Activated CD4-positive, alpha-beta T cell treated with anti-CD3 and anti-CD28 coated beads, Interleukin-2, amount 10 ng/mL, durations not matched to agents 24 days and 14 days (primary cell): ENCODE data around the gene TMCO2. TPM values are rescaled to one million over a fixed set of nuclear protein-coding genes. Genes with fewer than 3 reads are reported as not detected.
"Not testable (repeated sequence)": the region's sequence is repeated elsewhere in the genome, so short reads cannot be mapped to it uniquely, and the experiment has no call there.

Experiments
- DNase-seq: peaks from one replicate; pipeline ENCODE4 v3.0.0; 2022
- H3K27ac Mint-ChIP-seq: one replicate; pipeline ENCODE4 v1.8.0; 2022; ENCODE audit warnings: mild to moderate bottlenecking, mixed read lengths
- H3K27me3 Mint-ChIP-seq: one replicate; pipeline ENCODE4 v1.8.0; 2022; ENCODE audit warnings: mixed read lengths
- H3K36me3 Mint-ChIP-seq: one replicate; pipeline ENCODE4 v1.8.0; 2022; ENCODE audit warnings: low read depth, mild to moderate bottlenecking, mixed read lengths
- H3K4me1 Mint-ChIP-seq: one replicate; pipeline ENCODE4 v1.8.0; 2021; ENCODE audit warnings: mixed read lengths
- H3K4me3 Mint-ChIP-seq: one replicate; pipeline ENCODE4 v1.8.0; 2022; ENCODE audit warnings: mild to moderate bottlenecking, moderate library complexity, mixed read lengths
- H3K9me3 Mint-ChIP-seq: one replicate; pipeline ENCODE4 v1.8.0; 2021; ENCODE audit warnings: mixed read lengths
- intact Hi-C: fragments of 100-400 bp; cut with micrococcal nuclease; formaldehyde crosslinking; loops from one replicate; pipeline ENCODE4 v1.15.1; 2023
- total RNA-seq: library from RNA; stranded (reverse); gene quantifications from 2 replicates; pipeline ENCODE4 v1.2.3, GENCODE V29; 2022

TMCO2 gene
- not detected in 2 replicates for total RNA-seq

GRCh38 chr1:40247655-40248054 lies at the start of gene TMCO2:
TSS of gene TMCO2 (plus strand) at chr1:40247937. CDS start at chr1:40247994, 57 bp downstream.
- no peaks in the 10 kb centered on the region for H3K27me3 Mint-ChIP-seq
- H3K4me1 Mint-ChIP-seq, result peaks cover 21% of the 10 kb centered on the region
- intact Hi-C loops, result no loop called here
- DNase-seq, result no peak
- no peak within 1 kb of the TSS for H3K4me3 Mint-ChIP-seq
- H3K27ac Mint-ChIP-seq, result no peak within 1 kb of the TSS
- no peaks in the 10 kb centered on the region for H3K9me3 Mint-ChIP-seq
- H3K36me3 Mint-ChIP-seq, result no peaks in the 10 kb centered on the region

- no peak for DNase-seq
- Mint-ChIP-seq H3K27ac (no peak overlapping the region), H3K27me3 (no peaks in the 10 kb centered on the region), H3K4me3 (no peak overlapping the region), H3K9me3 (no peaks in the 10 kb centered on the region), H3K36me3 (peaks cover 48% of the 10 kb centered on the region), H3K4me1 (peaks cover 10% of the 10 kb centered on the region)
- intact Hi-C loops, result no loop called here
Measured at GRCh38 chr1:40199126-40199525, 48.6 kb upstream of the TMCO2 start.

GRCh38 chr1:40204856-40205255 lies 42.9 kb upstream of the TMCO2 start:
- Mint-ChIP-seq H3K4me1 (peaks cover 18% of the 10 kb centered on the region), H3K27me3 (no peaks in the 10 kb centered on the region), H3K9me3 (no peaks in the 10 kb centered on the region), H3K36me3 (peaks cover 50% of the 10 kb centered on the region), H3K27ac (no peak overlapping the region), H3K4me3 (no peak overlapping the region)
- intact Hi-C loops, result no loop called here
- DNase-seq, result no peak

GRCh38 chr1:40210511-40211204 lies 37.1 kb upstream of the TMCO2 start:
- Mint-ChIP-seq H3K27me3 (no peaks in the 10 kb centered on the region), H3K27ac (no peak overlapping the region), H3K9me3 (no peaks in the 10 kb centered on the region), H3K4me1 (peaks cover 19% of the 10 kb centered on the region), H3K36me3 (peaks cover 50% of the 10 kb centered on the region), H3K4me3 (no peak overlapping the region)
- no peak for DNase-seq
- intact Hi-C loops, result no loop called here

GRCh38 chr1:40218333-40218732 lies 29.4 kb upstream of the TMCO2 start:
- peaks cover 43% of the 10 kb centered on the region for H3K36me3 Mint-ChIP-seq
- peaks cover 25% of the 10 kb centered on the region for H3K4me1 Mint-ChIP-seq
- H3K27ac Mint-ChIP-seq, result peak overlapping the region; percentile 22
- no peak overlapping the region for H3K4me3 Mint-ChIP-seq
- H3K27me3 Mint-ChIP-seq, result no peaks in the 10 kb centered on the region
- no peak for DNase-seq
- no peaks in the 10 kb centered on the region for H3K9me3 Mint-ChIP-seq
- intact Hi-C loops, result no loop called here

- not testable (repeated sequence) for H3K9me3 Mint-ChIP-seq, H3K27me3 Mint-ChIP-seq, H3K27ac Mint-ChIP-seq, DNase-seq, H3K4me3 Mint-ChIP-seq
- peaks cover 35% of the 10 kb centered on the region for H3K36me3 Mint-ChIP-seq
- intact Hi-C loops, result loop anchor here (5.0 kb wide), 2 partner anchors 36 to 59 kb away; partner anchors contain the start of genes RLF and ZMPSTE24
- H3K4me1 Mint-ChIP-seq, result peaks cover 22% of the 10 kb centered on the region
Measured at GRCh38 chr1:40221471-40221905, 26.2 kb upstream of the TMCO2 start.

- DNase-seq, result no peak
- Mint-ChIP-seq H3K4me3 (no peak overlapping the region), H3K27ac (no peak overlapping the region), H3K27me3 (no peaks in the 10 kb centered on the region), H3K9me3 (no peaks in the 10 kb centered on the region), H3K36me3 (peaks cover 30% of the 10 kb centered on the region), H3K4me1 (peaks cover 22% of the 10 kb centered on the region)
- intact Hi-C loops, result loop anchor here (5.0 kb wide), 2 partner anchors 35 to 60 kb away; partner anchors contain the start of genes RLF and ZMPSTE24
Measured at GRCh38 chr1:40221977-40222772, 25.6 kb upstream of the TMCO2 start.

GRCh38 chr1:40224040-40224439 lies 23.7 kb upstream of the TMCO2 start:
- intact Hi-C loops, result loop anchor here (1.0 to 5.0 kb wide), 4 partner anchors 8 to 62 kb away; partner anchors contain the start of genes RLF and ZMPSTE24
- no peak for DNase-seq
- H3K36me3 Mint-ChIP-seq, result peaks cover 29% of the 10 kb centered on the region
- H3K27me3 Mint-ChIP-seq, result no peaks in the 10 kb centered on the region
- no peak overlapping the region for H3K4me3 Mint-ChIP-seq
- peak overlapping the region; percentile 53 for H3K27ac Mint-ChIP-seq
- H3K4me1 Mint-ChIP-seq, result peaks cover 24% of the 10 kb centered on the region
- H3K9me3 Mint-ChIP-seq, result no peaks in the 10 kb centered on the region

- no peaks in the 10 kb centered on the region for H3K9me3 Mint-ChIP-seq
- intact Hi-C loops, result no loop called here
- no peak for DNase-seq
- H3K36me3 Mint-ChIP-seq, result peaks cover 35% of the 10 kb centered on the region
- no peak overlapping the region for H3K27ac Mint-ChIP-seq
- H3K4me1 Mint-ChIP-seq, result peaks cover 22% of the 10 kb centered on the region
- no peak overlapping the region for H3K4me3 Mint-ChIP-seq
- no peaks in the 10 kb centered on the region for H3K27me3 Mint-ChIP-seq
Measured at GRCh38 chr1:40226192-40226591, 21.5 kb upstream of the TMCO2 start.

- peak; percentile 94 for DNase-seq
- no peaks in the 10 kb centered on the region for H3K9me3 Mint-ChIP-seq
- H3K36me3 Mint-ChIP-seq, result peaks cover 71% of the 10 kb centered on the region
- intact Hi-C loops, result loop anchor here (1.0 kb wide), 3 partner anchors 8 to 25 kb away; no protein-coding TSS in a partner anchor
- no peaks in the 10 kb centered on the region for H3K27me3 Mint-ChIP-seq
- H3K4me3 Mint-ChIP-seq, result peak overlapping the region; percentile 30
- peak overlapping the region; percentile 58 for H3K27ac Mint-ChIP-seq
- H3K4me1 Mint-ChIP-seq, result peaks cover 37% of the 10 kb centered on the region
Measured at GRCh38 chr1:40232444-40232843, 15.3 kb upstream of the TMCO2 start.

GRCh38 chr1:40239626-40240025 lies 8.1 kb upstream of the TMCO2 start:
- peaks cover 60% of the 10 kb centered on the region for H3K36me3 Mint-ChIP-seq
- no peak for DNase-seq
- H3K9me3 Mint-ChIP-seq, result no peaks in the 10 kb centered on the region
- no peak overlapping the region for H3K27ac Mint-ChIP-seq
- intact Hi-C loops, result loop anchor here (2.0 to 5.0 kb wide), 2 partner anchors 15 to 77 kb away; partner anchors contain the start of gene RLF
- no peak overlapping the region for H3K4me3 Mint-ChIP-seq
- H3K27me3 Mint-ChIP-seq, result no peaks in the 10 kb centered on the region
- peaks cover 50% of the 10 kb centered on the region for H3K4me1 Mint-ChIP-seq

GRCh38 chr1:40240390-40240789 lies 7.3 kb upstream of the TMCO2 start:
- no peaks in the 10 kb centered on the region for H3K27me3 Mint-ChIP-seq
- H3K4me1 Mint-ChIP-seq, result peaks cover 55% of the 10 kb centered on the region
- no peaks in the 10 kb centered on the region for H3K9me3 Mint-ChIP-seq
- intact Hi-C loops, result loop anchor here (2.0 to 5.0 kb wide), 2 partner anchors 16 to 78 kb away; partner anchors contain the start of gene RLF
- peak overlapping the region; percentile 43 for H3K27ac Mint-ChIP-seq
- H3K4me3 Mint-ChIP-seq, result no peak overlapping the region
- no peak for DNase-seq
- peaks cover 55% of the 10 kb centered on the region for H3K36me3 Mint-ChIP-seq

- H3K27ac Mint-ChIP-seq, result peak overlapping the region; percentile 87
- H3K27me3 Mint-ChIP-seq, result no peaks in the 10 kb centered on the region
- intact Hi-C loops, result loop anchor here (1.0 to 5.0 kb wide), 5 partner anchors 9 to 79 kb away; partner anchors contain the start of gene RLF
- H3K4me3 Mint-ChIP-seq, result peak overlapping the region; percentile 54
- no peaks in the 10 kb centered on the region for H3K9me3 Mint-ChIP-seq
- H3K36me3 Mint-ChIP-seq, result peaks cover 47% of the 10 kb centered on the region
- DNase-seq, result no peak
- H3K4me1 Mint-ChIP-seq, result peaks cover 57% of the 10 kb centered on the region
Measured at GRCh38 chr1:40241362-40241761, 6.4 kb upstream of the TMCO2 start.

- peaks cover 28% of the 10 kb centered on the region for H3K36me3 Mint-ChIP-seq
- peaks cover 46% of the 10 kb centered on the region for H3K4me1 Mint-ChIP-seq
- no peaks in the 10 kb centered on the region for H3K27me3 Mint-ChIP-seq
- intact Hi-C loops, result loop anchor here (5.0 kb wide), 1 partner anchor 81 kb away; the partner anchor contains the start of gene RLF
- no peak overlapping the region for H3K4me3 Mint-ChIP-seq
- H3K9me3 Mint-ChIP-seq, result no peaks in the 10 kb centered on the region
- no peak overlapping the region for H3K27ac Mint-ChIP-seq
- DNase-seq, result no peak
Measured at GRCh38 chr1:40243351-40243750, 4.4 kb upstream of the TMCO2 start.
